ENCODE results near the gene NSUN3. TPM values are rescaled to one million over a fixed set of nuclear protein-coding genes. Genes with fewer than 3 reads are reported as not detected.

The NSUN3 gene
- total RNA-seq, 1 experiment from 2014 or later: 15.1 TPM

Other genes with a start within 250 kb of the NSUN3 start
- 4.0 and 4.5 TPM in 2 replicates for gene PROS1, start 89.2 kb upstream of the NSUN3 start, total RNA-seq (2014; rRNA removed; shearing (Covaris generic))
- 15.3 and 20.9 TPM in 2 replicates for gene ARL13B, start 82.9 kb upstream of the NSUN3 start, total RNA-seq (2014; rRNA removed; shearing (Covaris generic))
- not detected in 2 replicates for gene STX19, start 34.5 kb upstream of the NSUN3 start, total RNA-seq (2014; rRNA removed; shearing (Covaris generic))
- 1.9 and 3.2 TPM in 2 replicates for gene DHFR2, start 145 bp upstream of the NSUN3 start, total RNA-seq (2014; rRNA removed; shearing (Covaris generic))

Measured in M059J (cell line).